CD14-positive monocyte (primary cell): ENCODE measurements around the gene HPGDS. TPM values are rescaled to one million over a fixed set of nuclear protein-coding genes. Genes with fewer than 3 reads are reported as not detected.

ENCODE experiments used
- DNase-seq, 3 donors: peaks; one replicate each; pipeline ENCODE4 v3.0.0-alpha.2; 2011 to 2022
- H2AFZ ChIP-seq: 2 replicates; pipeline ENCODE4 v1.6.0; 2012; ENCODE audit warnings: mild to moderate bottlenecking, low read depth, low read length, inconsistent platforms; ENCODE audit not compliant: insufficient read depth, poor library complexity, severe bottlenecking
- H3K27ac ChIP-seq, 2 donors: 1 replicate in 1 of 2; 2 replicates in 1 of 2; pipeline ENCODE4 v1.5.1; 2012 to 2013; ENCODE audit warnings: low read length in 2 of 2, control low read depth in 1 of 2, inconsistent platforms in 1 of 2, low read depth in 1 of 2, mild to moderate bottlenecking in 1 of 2
- H3K27me3 ChIP-seq, 2 donors: one replicate each; pipeline versions ENCODE4 v1.6.0 to v1.6.1; 2011 to 2013; ENCODE audit warnings: low read length in 2 of 2; ENCODE audit not compliant: control insufficient read depth in 2 of 2, insufficient read depth in 2 of 2
- H3K36me3 ChIP-seq, 2 donors: replicated peaks in 1 of 2; 1 replicate in 1 of 2; 2 replicates in 1 of 2; pipeline versions ENCODE4 v1.5.1 to v1.6.1; 2012 to 2013; ENCODE audit warnings: low read length in 2 of 2, control low read depth in 1 of 2, inconsistent platforms in 1 of 2, mild to moderate bottlenecking in 1 of 2; ENCODE audit not compliant: insufficient read depth in 2 of 2, control insufficient read depth in 1 of 2
- H3K4me1 ChIP-seq, 2 donors: 1 replicate in 1 of 2; 2 replicates in 1 of 2; pipeline versions ENCODE4 v1.5.1 to v1.6.1; 2012 to 2013; ENCODE audit warnings: low read length in 2 of 2, control low read depth in 1 of 2, inconsistent platforms in 1 of 2, mild to moderate bottlenecking in 1 of 2, moderate library complexity in 1 of 2; ENCODE audit not compliant: insufficient read depth in 2 of 2, control insufficient read depth in 1 of 2
- H3K4me2 ChIP-seq: replicated peaks from 2 replicates; pipeline ENCODE3; 2012; ENCODE audit warnings: low read length, moderate library complexity, mild to moderate bottlenecking; ENCODE audit not compliant: poor library complexity, severe bottlenecking; ENCODE audit errors: extremely low read depth
- H3K4me3 ChIP-seq, 3 experiments: fragments of 200-600 bp in 1 of 3; sonication (generic) in 1 of 3; replicated peaks in 1 of 3; 1 replicate in 2 of 3; 2 replicates in 1 of 3; pipeline ENCODE4 v1.5.1; 2011 to 2013; ENCODE audit warnings: low read length in 3 of 3, mild to moderate bottlenecking in 3 of 3, control low read depth in 2 of 3, low read depth in 2 of 3, inconsistent platforms in 1 of 3, moderate library complexity in 1 of 3
- H3K79me2 ChIP-seq: 2 replicates; pipeline ENCODE4 v1.6.0; 2012; ENCODE audit warnings: mild to moderate bottlenecking, control low read depth, inconsistent platforms, low read length, moderate library complexity; ENCODE audit not compliant: insufficient read depth
- H3K9ac ChIP-seq: 2 replicates; pipeline ENCODE4 v1.6.0; 2017; ENCODE audit warnings: low read length, mild to moderate bottlenecking; ENCODE audit not compliant: insufficient read depth, poor library complexity, severe bottlenecking
- H3K9me3 ChIP-seq, 2 donors: replicated peaks in 1 of 2; 1 replicate in 1 of 2; 2 replicates in 1 of 2; pipeline versions ENCODE4 v1.5.1 to v1.6.1; 2012 to 2013; ENCODE audit warnings: low read length in 2 of 2, control low read depth in 1 of 2; ENCODE audit not compliant: control insufficient read depth in 1 of 2, insufficient read depth in 1 of 2
- H4K20me1 ChIP-seq: 2 replicates; pipeline ENCODE4 v1.6.0; 2012; ENCODE audit warnings: mild to moderate bottlenecking, low read length, control low read depth, moderate library complexity; ENCODE audit not compliant: insufficient read depth
- H3K27ac Mint-ChIP-seq, 7 donors: one replicate each; pipeline ENCODE4 v1.8.0; 2020; ENCODE audit warnings: mild to moderate bottlenecking in 7 of 7, mixed read lengths in 7 of 7, moderate library complexity in 6 of 7, inconsistent platforms in 2 of 7
- H3K27me3 Mint-ChIP-seq, 3 donors: one replicate each; pipeline ENCODE4 v1.8.0; 2021 to 2022; ENCODE audit warnings: low read depth in 3 of 3, mild to moderate bottlenecking in 3 of 3, mixed read lengths in 3 of 3, moderate library complexity in 3 of 3, inconsistent platforms in 1 of 3
- H3K36me3 Mint-ChIP-seq, 2 donors: one replicate each; pipeline ENCODE4 v1.8.0; 2020; ENCODE audit warnings: mixed read lengths in 2 of 2, inconsistent platforms in 1 of 2, mild to moderate bottlenecking in 1 of 2
- H3K4me1 Mint-ChIP-seq: one replicate; pipeline ENCODE4 v1.8.0; 2020; ENCODE audit warnings: mild to moderate bottlenecking, mixed read lengths
- H3K4me3 Mint-ChIP-seq, 2 donors: one replicate each; pipeline ENCODE4 v1.8.0; 2020; ENCODE audit warnings: mild to moderate bottlenecking in 2 of 2, mixed read lengths in 2 of 2, moderate library complexity in 1 of 2
- H3K9me3 Mint-ChIP-seq, 7 donors: one replicate each; pipeline ENCODE4 v1.8.0; 2020 to 2022; ENCODE audit warnings: mixed read lengths in 7 of 7, mild to moderate bottlenecking in 6 of 7, moderate library complexity in 6 of 7, inconsistent platforms in 2 of 7
- WGBS: methylation state at CpG from one replicate; pipeline ENCODE4 v1.1.5; 2013; ENCODE audit warnings: missing lambda C conversion rate; ENCODE audit not compliant: insufficient coverage; 5-methylcytosine and 5-hydroxymethylcytosine counted together
- intact Hi-C, 2 donors: fragments of 100-400 bp; cut with micrococcal nuclease; formaldehyde crosslinking; loops; one replicate each; pipeline versions ENCODE4 v1.15.0 to v1.15.1; 2023
- polyA plus RNA-seq, 3 donors: library from polyadenylated mRNA; depleted of rRNA in 1 of 3; unstranded in 2 of 3; stranded (reverse) in 1 of 3; fragments of 300-500 nt in 2 of 3; fragments of >200 nt in 1 of 3; fragmentation: Illumina TruSeq in 2 of 3; gene quantifications; 1 replicate in 2 of 3; 2 replicates in 1 of 3; pipeline ENCODE4 v1.2.3, GENCODE V29; 2012 to 2021
- TF ChIP-seq, protein P1 (sequence below): fragments of 200-600 bp; IDR thresholded peaks from one replicate; pipeline ENCODE4 v1.8.0; 2022; ENCODE audit warnings: antibody characterized with exemption, mild to moderate bottlenecking

Gene HPGDS
- polyA plus RNA-seq, 3 donors = 0.05 to 0.30 TPM; not detected in 1

DNA sequence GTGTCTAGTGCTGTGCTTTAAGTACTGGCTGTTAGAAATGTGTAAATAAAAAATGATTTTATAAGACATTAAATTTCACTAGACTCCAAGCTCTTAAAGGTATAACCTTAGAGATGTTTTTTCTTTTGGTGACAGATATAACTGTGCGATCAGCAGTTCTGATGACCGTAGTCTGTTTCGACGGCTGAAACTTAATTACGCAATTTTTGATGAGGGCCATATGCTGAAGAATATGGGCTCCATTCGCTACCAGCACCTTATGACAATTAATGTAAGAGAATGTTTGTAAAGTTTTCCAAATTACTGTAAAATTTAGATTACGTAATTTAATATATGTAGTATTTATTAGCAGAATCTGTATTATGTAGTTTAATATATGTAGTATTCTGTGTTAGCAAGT, 66.4 kb downstream of the HPGDS start:
- no peaks in the 10 kb centered on the region for H3K79me2 ChIP-seq
- no peaks in the 10 kb centered on the region for H3K27me3 Mint-ChIP-seq
- peaks cover 55 to 63% of the 10 kb centered on the region in 2 donors for H3K36me3 Mint-ChIP-seq
- no peak overlapping the region for H3K4me3 Mint-ChIP-seq
- H3K27ac Mint-ChIP-seq = no peak overlapping the region
- H3K4me1 Mint-ChIP-seq = no peaks in the 10 kb centered on the region
- H2AFZ ChIP-seq = no peak overlapping the region
- H3K9ac ChIP-seq = no peak overlapping the region
- H3K9me3 Mint-ChIP-seq = no peaks in the 10 kb centered on the region
- H3K36me3 ChIP-seq = peaks cover 64 to 91% of the 10 kb centered on the region in 2 donors
- no peak overlapping the region for H3K4me2 ChIP-seq
- intact Hi-C loops = no loop called here
- H3K27ac ChIP-seq = no peak overlapping the region
- no peaks in the 10 kb centered on the region for H3K9me3 ChIP-seq
- no peaks in the 10 kb centered on the region for H4K20me1 ChIP-seq
- TF ChIP-seq, protein P1, sequence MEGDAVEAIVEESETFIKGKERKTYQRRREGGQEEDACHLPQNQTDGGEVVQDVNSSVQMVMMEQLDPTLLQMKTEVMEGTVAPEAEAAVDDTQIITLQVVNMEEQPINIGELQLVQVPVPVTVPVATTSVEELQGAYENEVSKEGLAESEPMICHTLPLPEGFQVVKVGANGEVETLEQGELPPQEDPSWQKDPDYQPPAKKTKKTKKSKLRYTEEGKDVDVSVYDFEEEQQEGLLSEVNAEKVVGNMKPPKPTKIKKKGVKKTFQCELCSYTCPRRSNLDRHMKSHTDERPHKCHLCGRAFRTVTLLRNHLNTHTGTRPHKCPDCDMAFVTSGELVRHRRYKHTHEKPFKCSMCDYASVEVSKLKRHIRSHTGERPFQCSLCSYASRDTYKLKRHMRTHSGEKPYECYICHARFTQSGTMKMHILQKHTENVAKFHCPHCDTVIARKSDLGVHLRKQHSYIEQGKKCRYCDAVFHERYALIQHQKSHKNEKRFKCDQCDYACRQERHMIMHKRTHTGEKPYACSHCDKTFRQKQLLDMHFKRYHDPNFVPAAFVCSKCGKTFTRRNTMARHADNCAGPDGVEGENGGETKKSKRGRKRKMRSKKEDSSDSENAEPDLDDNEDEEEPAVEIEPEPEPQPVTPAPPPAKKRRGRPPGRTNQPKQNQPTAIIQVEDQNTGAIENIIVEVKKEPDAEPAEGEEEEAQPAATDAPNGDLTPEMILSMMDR = no peak
- no CpG with 5 or more reads among the region's 7 CpGs for WGBS
- H3K27me3 ChIP-seq = no peaks in the 10 kb centered on the region
- no peak for DNase-seq
- H3K4me3 ChIP-seq = no peak overlapping the region
- no peaks in the 10 kb centered on the region for H3K4me1 ChIP-seq

DNA sequence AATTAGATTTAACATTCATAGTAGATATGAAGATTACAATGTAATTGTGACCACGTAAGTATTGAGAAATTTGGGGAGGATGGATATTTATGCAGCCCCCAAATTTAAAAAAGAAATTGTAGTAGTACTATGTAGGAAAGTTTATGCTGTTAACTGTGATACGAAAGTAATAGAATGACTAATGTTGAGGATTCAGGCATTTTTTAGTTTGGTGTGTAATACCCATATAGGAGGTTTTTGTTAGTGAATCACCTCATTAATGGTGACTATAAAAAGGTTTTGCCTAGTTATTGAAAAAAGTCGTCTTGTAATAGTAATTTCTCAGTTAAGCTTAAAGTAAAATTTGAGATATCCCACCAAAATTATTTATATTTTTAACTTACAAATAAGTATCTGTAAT, 67.7 kb downstream of the HPGDS start:
- TF ChIP-seq, protein P1 = no peak
- Histone ChIP-seq H3K27ac (no peak overlapping the region), H4K20me1 (no peaks in the 10 kb centered on the region), H3K79me2 (no peaks in the 10 kb centered on the region), H2AFZ (no peak overlapping the region), H3K27me3 (no peaks in the 10 kb centered on the region), H3K4me1 (no peaks in the 10 kb centered on the region), H3K4me3 (no peak overlapping the region), H3K4me2 (no peak overlapping the region), H3K9ac (no peak overlapping the region), H3K9me3 (no peaks in the 10 kb centered on the region), H3K36me3 (peaks cover 59 to 92% of the 10 kb centered on the region in 2 donors)
- no peak for DNase-seq
- intact Hi-C loops = no loop called here
- H3K36me3 Mint-ChIP-seq = peaks cover 50 to 61% of the 10 kb centered on the region in 2 donors
- H3K4me1 Mint-ChIP-seq = no peaks in the 10 kb centered on the region
- H3K27ac Mint-ChIP-seq = no peak overlapping the region
- WGBS = no CpG with 5 or more reads among the region's 3 CpGs
- no peak overlapping the region for H3K4me3 Mint-ChIP-seq
- no peaks in the 10 kb centered on the region for H3K9me3 Mint-ChIP-seq
- no peaks in the 10 kb centered on the region for H3K27me3 Mint-ChIP-seq
